SK-N-MC (cell line): Measurements from ENCODE around the gene DUSP3.

Experiments used
- EZH2 ChIP-seq: fragments of 200-600 bp; sonication (generic); IDR thresholded peaks from one replicate; pipeline ENCODE4 v1.6.1; 2017; ENCODE audit warnings: antibody characterized with exemption
- POLR2AphosphoS5 ChIP-seq: IDR thresholded peaks from 2 replicates; pipeline ENCODE4 v1.6.1; 2012; ENCODE audit warnings: mild to moderate bottlenecking, low read depth, low read length, borderline replicate concordance

- TF ChIP-seq POLR2AphosphoS5 = no peak
- TF ChIP-seq EZH2 = no peak
Measured at GRCh38 chr17:43774304-43775250, 4.2 kb downstream of the DUSP3 start.
